NCI-H1436 treated with DMSO at 0.1 percent for 48 hours (cell line): ENCODE measurements around the gene LRRC10B.
A peak's percentile ranks its signal among the peaks of the same experiment; 100 is the strongest.

Experiments used
- DNase-seq: peaks from one replicate; lab custom pipeline; 2025; lab: John Stamatoyannopoulos, UW

LRRC10B gene

GRCh38 chr11:61509043-61510029, 787 bp downstream of the LRRC10B start:
- DNase-seq, result peak; percentile 13

GRCh38 chr11:61510166-61510919, 1.8 kb downstream of the LRRC10B start:
- no peak for DNase-seq

- DNase-seq, result no peak
Measured at GRCh38 chr11:61510974-61511373, 2.4 kb downstream of the LRRC10B start.

- DNase-seq, result no peak
Measured at GRCh38 chr11:61511383-61511782, 2.8 kb downstream of the LRRC10B start.

- DNase-seq, result no peak
Measured at GRCh38 chr11:61512435-61512834, 3.9 kb downstream of the LRRC10B start.

- no peak for DNase-seq
Measured at GRCh38 chr11:61513143-61513765, 4.7 kb downstream of the LRRC10B start.

- DNase-seq, result no peak
Measured at GRCh38 chr11:61514050-61514917, 5.7 kb downstream of the LRRC10B start.

GRCh38 chr11:61515686-61516085, 7.1 kb downstream of the LRRC10B start:
- no peak for DNase-seq

GRCh38 chr11:61516191-61516590, 7.6 kb downstream of the LRRC10B start:
- DNase-seq, result no peak

GRCh38 chr11:61516675-61517572, 8.4 kb downstream of the LRRC10B start:
- no peak for DNase-seq

- DNase-seq, result no peak
Measured at GRCh38 chr11:61518032-61518795, 9.7 kb downstream of the LRRC10B start.

- no peak for DNase-seq
Measured at GRCh38 chr11:61522881-61523280, 14.3 kb downstream of the LRRC10B start.

GRCh38 chr11:61524446-61524845, 15.9 kb downstream of the LRRC10B start:
- DNase-seq, result no peak

- no peak for DNase-seq
Measured at GRCh38 chr11:61524963-61525587, 16.5 kb downstream of the LRRC10B start.

GRCh38 chr11:61526229-61526628, 17.7 kb downstream of the LRRC10B start:
- DNase-seq, result no peak

- DNase-seq, result no peak
Measured at GRCh38 chr11:61526956-61527731, 18.6 kb downstream of the LRRC10B start.

- no peak for DNase-seq
Measured at GRCh38 chr11:61528114-61528513, 19.6 kb downstream of the LRRC10B start.

- no peak for DNase-seq
Measured at GRCh38 chr11:61529537-61530225, 21.1 kb downstream of the LRRC10B start.
